T1000 (cell line): ENCODE data around the gene THSD4.
A peak's percentile ranks its signal among the peaks of the same experiment; 100 is the strongest.

ENCODE experiments used
- DNase-seq: peaks from one replicate; lab custom pipeline; 2025; ENCODE audit warnings: mixed read lengths; lab: John Stamatoyannopoulos, UW

Gene THSD4

DNA sequence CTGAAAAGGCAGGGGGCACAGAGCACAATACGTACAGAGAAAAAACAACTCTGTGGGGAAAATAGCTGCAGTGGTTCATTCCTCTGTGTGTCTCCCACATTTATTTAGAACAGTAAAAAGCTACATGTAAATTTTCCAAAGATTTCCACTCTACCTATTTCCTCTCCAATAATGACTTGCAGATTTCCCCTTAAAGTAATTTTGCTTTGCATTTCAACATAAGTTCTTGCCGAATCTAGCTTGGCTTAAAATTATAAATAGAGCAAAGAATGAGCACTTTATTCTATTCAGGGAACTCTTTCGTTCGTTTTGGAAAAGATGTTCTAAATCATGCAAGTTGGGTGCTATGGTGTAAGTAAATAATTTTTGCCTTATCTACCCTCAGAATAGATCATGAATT lies 636.9 kb downstream of the THSD4 start:
- DNase-seq = no peak

GRCh38 chr15:71752604-71753289 lies 637.5 kb downstream of the THSD4 start:
- peak; percentile 86 for DNase-seq

- DNase-seq = peak; percentile 7
Observed at GRCh38 chr15:71753346-71753745, 638.1 kb downstream of the THSD4 start.

DNA sequence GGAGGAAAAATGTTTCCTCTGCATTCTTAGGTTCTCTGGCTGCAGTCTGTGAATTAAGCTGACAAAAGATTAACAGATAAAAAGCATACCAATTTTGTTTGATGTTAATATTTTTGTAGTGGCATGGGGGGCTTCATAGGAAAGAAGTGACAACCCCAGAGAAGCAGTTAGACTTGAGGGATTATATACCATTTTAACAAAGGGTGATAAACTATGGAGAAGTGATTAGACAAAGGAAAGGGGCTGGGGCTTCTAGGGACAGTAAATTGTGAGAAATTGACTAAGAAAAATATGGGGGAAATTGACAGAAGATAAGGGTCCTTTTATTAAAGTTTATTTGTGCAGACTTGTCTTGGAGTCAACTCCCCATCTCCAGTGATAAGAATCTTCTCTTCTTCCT lies 639.4 kb downstream of the THSD4 start:
- DNase-seq = no peak

DNA sequence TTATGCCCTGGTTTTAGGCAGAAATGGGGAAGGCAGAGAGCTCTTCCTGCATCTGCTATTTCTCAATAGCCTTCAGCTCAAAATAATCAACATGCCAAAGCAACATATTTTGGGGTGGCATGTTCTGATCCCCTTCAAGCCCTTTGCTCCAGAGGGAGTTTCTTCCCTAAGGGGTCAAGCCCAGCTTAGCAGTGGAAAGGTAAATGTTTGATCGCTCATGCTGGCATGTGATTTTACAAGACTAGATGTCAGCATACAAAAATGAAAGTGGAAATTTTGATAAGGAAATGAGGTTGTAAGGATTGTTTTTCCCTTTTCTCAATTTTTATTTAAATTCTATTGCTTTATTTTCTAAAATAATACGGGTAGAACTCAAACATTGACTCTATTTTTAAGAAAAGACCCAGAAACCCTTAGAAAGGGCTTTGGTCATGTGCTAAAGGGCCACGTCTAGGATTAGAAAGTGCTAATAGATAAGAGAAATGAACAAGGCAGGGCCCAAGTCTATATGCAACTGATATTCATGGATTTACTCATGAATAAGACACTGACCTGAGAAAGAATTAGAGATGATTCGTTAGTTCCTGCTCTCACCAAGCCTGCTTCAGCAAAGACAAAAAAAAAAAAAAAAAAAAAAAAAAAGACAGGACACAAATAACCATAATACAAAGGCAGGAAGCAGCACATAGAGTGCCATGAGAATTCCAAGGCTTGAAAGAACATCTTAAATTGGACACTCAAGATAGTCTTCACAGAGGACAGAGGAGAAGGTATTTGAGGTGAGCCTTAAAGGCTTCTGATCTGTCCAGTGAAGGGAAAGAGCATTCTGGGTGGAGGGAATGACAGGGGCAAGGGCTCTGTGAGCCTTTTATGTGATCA lies 640.1 kb downstream of the THSD4 start:
- no peak for DNase-seq

- no peak for DNase-seq
Observed at GRCh38 chr15:71756599-71757352, 641.5 kb downstream of the THSD4 start.

DNA sequence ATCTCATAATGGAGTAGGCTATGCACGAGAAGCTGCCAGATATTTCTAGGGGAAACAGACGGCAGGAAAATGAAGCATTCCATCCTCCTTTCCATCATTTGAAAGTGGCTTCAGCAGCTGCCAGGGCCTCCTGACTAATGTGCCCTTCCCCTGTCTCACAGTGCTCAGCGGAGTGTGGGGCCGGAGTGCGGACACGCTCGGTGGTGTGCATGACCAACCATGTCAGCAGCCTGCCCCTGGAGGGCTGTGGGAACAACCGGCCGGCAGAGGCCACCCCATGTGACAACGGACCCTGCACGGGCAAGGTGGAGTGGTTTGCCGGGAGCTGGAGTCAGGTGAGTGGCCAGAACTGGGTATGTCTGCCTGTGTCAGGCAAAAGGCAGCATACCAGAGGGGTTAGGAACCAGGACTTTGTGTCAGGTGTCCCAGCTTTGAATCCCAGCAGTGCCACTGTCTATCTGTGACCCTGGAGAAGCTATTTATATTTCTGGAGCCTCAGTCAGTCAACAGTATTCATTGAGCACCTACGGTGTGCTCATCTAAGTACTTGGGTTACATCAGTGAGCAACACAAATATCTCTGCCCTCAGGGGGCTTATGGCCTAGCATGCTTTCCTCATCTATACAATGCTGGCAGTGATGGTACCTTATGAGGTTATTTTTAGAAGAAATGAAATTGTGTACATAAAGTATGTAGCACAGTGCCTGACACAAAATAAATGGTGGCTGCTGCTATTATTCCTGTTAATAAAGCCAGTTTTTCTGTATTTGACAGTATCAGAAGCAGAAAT lies 642.7 kb downstream of the THSD4 start:
- DNase-seq = no peak

DNA sequence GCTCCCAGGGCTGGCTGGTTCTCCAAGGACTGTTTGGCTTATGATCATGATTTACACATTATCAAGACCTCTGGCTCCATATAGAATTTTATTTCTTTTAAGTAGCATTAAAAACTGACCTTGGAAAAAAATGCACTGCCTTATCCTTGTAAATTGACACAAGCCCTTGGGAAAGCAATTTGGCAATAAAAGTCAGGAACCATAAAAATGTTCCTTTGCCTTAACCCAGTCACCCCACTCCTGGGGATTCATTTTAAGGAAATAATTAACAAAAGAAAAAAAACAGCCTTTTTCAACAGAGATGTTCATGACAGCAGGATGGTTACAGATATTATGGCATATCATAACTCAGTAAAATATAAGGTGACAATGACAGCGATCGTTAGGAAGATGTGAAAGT lies 643.4 kb downstream of the THSD4 start:
- no peak for DNase-seq

DNA sequence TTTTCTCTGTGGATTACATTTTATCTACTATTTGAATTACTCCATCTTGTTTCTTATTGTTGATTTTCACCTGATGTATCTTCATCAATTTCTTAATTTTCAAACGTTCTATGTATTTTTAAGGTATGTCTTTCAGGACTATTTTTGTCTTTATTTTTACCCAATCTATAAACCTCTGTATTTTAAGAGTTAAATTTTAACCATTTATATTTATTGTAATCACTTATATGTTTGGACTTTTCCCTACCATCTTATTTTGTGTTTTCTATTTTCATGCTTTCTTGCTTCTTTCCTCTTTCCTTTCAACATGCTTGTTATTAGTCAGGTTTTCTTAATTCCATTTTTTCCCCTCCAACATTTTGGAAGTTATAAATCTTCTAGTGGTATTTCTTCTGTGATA lies 645.6 kb downstream of the THSD4 start:
- no peak for DNase-seq

- peak; percentile 71 for DNase-seq
Observed at GRCh38 chr15:71761649-71762048, 646.4 kb downstream of the THSD4 start.

DNA sequence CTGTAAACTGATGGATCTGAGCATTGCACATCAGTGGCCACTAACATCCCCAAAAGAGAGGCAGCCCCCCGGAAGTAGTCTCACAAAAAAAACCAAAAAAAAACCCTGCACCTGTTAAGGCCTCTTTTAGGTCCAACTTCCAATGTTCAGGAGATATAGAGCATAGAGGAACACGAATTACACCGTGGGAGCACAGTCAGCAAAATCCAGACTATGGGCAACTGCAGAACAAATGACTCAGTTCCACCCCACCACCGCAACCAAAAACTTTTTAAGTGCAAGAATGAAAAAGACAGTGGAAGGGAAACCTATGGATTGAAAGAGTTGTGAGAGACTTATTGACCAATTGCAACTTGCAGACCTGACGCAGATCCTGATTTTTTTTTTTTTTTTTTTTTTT lies 652.9 kb downstream of the THSD4 start:
- DNase-seq = no peak

GRCh38 chr15:71773206-71773859 lies 658.1 kb downstream of the THSD4 start:
- DNase-seq = no peak

DNA sequence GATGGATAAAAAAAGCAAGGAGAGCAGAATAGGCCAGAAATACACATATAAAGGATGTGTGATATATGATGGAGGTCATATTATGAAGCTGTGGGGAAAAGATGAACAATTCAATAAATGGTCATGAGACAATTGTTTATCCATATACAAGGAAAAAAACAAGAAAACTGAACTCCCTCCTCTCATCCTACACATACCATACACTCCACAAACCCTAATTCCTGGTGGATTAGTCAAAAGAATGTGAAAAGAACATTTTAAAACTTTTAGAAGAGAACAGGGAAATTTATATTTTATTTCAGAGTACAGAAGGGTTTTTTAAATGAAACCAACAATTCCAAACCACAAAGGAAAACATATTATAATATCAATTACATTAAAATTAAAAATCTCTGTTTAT lies 660.6 kb downstream of the THSD4 start:
- DNase-seq = no peak

DNA sequence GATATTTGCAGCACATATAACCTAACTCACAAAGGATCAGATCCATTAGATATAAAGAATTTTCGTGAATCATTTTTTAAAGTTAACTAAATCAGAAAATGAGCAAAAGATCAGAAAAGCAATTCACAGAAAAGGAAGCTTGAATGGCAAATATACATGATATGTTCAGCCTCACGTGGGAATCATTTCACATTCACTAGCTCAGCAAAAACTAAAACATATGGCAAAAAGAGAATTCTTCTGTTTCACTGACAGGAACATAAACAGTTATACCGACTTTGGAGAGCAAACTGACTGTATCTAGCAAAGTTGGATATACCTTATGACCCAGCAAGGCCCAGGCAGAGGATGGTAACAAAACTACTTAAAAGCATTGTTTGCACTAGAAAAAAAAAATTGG lies 661.0 kb downstream of the THSD4 start:
- DNase-seq = no peak

GRCh38 chr15:71777216-71777943 lies 662.1 kb downstream of the THSD4 start:
- DNase-seq = no peak

DNA sequence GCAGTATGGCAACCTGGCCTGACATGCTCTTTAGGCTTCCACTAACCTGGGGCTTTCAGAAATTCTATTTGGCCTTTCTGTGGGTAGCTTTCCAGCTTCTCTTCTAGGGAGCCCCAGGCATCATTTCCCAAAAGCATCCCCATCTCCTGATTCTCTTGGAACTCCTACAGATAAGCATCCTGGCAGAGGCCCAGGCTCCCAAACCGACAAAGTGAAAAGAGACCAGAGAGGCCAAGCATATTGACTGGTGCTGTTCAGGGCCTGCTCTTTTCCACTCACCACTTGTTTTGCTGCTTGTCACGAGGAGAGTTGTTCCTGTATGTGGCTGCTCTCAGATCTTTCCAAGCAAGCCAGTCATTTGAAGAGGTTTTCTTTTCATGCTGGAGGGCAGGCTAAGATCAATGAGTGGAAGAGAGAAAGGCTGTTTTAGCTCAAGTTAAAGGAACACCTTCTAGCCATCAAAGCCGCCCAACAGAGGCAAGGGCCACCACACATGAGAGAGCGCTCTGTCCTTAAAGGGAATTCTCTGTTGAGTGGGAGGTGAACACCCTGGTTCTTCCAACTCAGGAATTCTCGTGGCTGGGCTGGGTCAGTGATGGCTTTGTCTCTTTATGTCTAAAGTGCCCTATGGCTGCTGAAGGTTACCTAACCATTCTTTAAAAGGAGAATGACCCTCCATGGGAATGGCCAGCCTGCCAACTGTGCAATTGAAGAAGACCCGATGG lies 664.0 kb downstream of the THSD4 start:
- DNase-seq = no peak

GRCh38 chr15:71780115-71780976 lies 665.1 kb downstream of the THSD4 start:
- peak; percentile 9 for DNase-seq

DNA sequence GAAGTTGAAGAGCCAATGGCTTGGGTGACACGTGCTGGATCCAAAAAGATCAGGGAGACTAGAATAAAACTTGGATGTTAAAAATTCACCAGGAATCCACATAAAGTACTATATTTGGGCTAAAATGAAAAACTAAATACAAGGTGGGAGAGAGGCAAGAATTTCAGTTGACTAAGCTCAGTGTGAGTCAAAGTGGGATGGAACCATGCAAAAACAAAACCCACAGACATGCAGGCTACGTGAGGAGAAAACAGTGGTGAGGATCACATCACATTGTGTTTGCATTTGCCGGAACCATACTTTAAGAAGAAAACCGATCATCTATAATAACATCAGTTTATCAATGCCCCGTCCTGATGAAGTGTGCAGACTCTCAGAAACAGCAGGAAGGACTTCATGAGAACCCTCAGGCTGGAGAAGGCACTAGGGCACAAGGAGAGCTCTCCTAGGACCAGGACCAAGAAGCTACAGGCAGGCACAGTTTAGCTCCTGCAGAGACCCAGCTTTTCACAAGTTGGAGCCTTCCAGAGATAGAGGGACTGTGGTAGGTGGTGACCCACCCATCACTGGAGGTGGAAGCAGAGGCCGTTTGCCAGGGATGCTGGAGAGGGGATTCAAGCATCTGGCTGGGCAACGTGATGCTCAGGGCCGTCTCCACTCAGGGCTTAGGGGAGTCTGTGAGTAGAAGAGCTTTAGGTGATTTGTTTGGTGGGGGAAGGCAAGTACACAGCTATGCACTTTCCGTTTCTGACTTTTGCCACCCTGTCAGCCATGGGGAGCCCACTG lies 666.1 kb downstream of the THSD4 start:
- DNase-seq = no peak
